Smooth muscle cell of the brain vasculature (primary cell): ENCODE results near the gene RFC1.
A peak's percentile ranks its signal among the peaks of the same experiment; 100 is the strongest.
"Not testable (repeated sequence)": the region's sequence is repeated elsewhere in the genome, so short reads cannot be mapped to it uniquely, and the experiment has no call there.

ENCODE experiments used
- DNase-seq: peaks from one replicate; pipeline ENCODE4 v3.0.0-alpha.2; 2012; ENCODE audit warnings: low read depth, low spot score

RFC1 gene

GRCh38 chr4:39365830-39366771 lies at the start of gene RFC1:
RFC1 (minus strand) TSS chr4:39366362; CDS start chr4:39366241, 121 bp downstream.
- DNase-seq = peak; percentile 81

GRCh38 chr4:39415678-39416283 lies 49.6 kb upstream of the RFC1 start:
- DNase-seq = no peak

- not testable (repeated sequence) for DNase-seq
Observed at GRCh38 chr4:39411561-39411960, 45.4 kb upstream of the RFC1 start.

GRCh38 chr4:39410415-39410814 lies 44.3 kb upstream of the RFC1 start:
- no peak for DNase-seq

GRCh38 chr4:39407584-39407885 lies 41.4 kb upstream of the RFC1 start:
- DNase-seq = no peak

GRCh38 chr4:39406763-39407583 lies 40.8 kb upstream of the RFC1 start, which contains the start of gene KLB:
KLB (plus strand) TSS chr4:39406930; CDS start chr4:39406950, 20 bp downstream.
- DNase-seq = no peak

- DNase-seq = not testable (repeated sequence)
Observed at GRCh38 chr4:39401640-39402039, 35.5 kb upstream of the RFC1 start.

- no peak for DNase-seq
Observed at GRCh38 chr4:39394706-39395105, 28.5 kb upstream of the RFC1 start.

- DNase-seq = no peak
Observed at GRCh38 chr4:39390603-39391002, 24.4 kb upstream of the RFC1 start.

GRCh38 chr4:39384563-39384962 lies 18.4 kb upstream of the RFC1 start:
- DNase-seq = no peak

- no peak for DNase-seq
Observed at GRCh38 chr4:39383690-39384089, 17.5 kb upstream of the RFC1 start.

GRCh38 chr4:39375478-39375877 lies 9.3 kb upstream of the RFC1 start:
- no peak for DNase-seq

- not testable (repeated sequence) for DNase-seq
Observed at GRCh38 chr4:39371209-39371608, 5.0 kb upstream of the RFC1 start.

GRCh38 chr4:39369301-39369700 lies 3.1 kb upstream of the RFC1 start:
- no peak for DNase-seq

- no peak for DNase-seq
Observed at GRCh38 chr4:39367166-39367565, 1.0 kb upstream of the RFC1 start.

- DNase-seq = no peak
Observed at GRCh38 chr4:39365360-39365759, 802 bp downstream of the RFC1 start.

GRCh38 chr4:39363773-39364393 lies 2.3 kb downstream of the RFC1 start:
- no peak for DNase-seq

GRCh38 chr4:39362827-39363226 lies 3.3 kb downstream of the RFC1 start:
- DNase-seq = no peak

- DNase-seq = not testable (repeated sequence)
Observed at GRCh38 chr4:39360611-39361010, 5.6 kb downstream of the RFC1 start.

GRCh38 chr4:39357002-39357401 lies 9.2 kb downstream of the RFC1 start:
- DNase-seq = no peak

GRCh38 chr4:39354254-39354552 lies 12.0 kb downstream of the RFC1 start:
- no peak for DNase-seq
